ENCODE data around the gene NRL.
A peak's percentile ranks its signal among the peaks of the same experiment; 100 is the strongest.

NRL gene

DNA sequence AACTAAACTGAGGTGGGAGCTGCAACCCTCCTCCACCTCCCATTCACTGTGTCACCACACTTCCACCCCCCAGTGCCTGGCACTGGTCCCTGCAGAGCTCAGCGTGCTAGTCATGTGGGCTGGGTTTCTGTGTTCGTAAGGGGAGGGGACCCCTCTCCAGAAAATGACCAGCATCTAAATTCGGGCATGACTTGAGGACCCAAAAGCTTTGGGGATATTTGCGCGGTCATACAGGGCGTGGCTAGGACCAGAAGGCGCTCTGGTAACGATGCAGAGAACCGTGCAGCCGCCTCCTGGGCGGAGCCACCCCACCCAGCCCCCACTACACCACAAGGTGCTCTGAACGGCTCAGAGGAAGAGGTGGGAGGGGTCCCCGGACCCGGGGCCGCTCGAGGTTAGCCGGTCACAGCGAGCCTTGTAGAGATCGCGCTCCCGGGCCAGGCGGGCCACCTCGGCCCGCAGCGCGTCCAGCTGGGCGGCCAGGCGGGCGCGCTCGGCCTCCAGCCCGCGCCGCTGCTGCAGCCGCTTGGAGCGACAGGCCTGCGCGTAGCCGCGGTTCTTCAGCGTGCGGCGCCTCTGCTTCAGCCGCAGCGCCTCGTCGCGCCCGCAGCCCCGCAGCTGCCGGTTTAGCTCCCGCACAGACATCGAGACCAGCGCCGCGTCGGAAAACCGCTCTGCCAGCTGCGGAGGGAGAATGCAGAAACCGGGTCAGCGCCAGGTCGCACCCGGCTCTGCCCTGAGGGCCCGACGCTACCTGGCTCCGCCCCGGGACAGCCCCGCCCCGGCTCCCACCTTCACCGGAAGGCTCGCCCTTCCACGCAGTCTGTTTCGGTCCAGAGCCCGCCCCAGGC is 33.6 kb downstream of the NRL start:
- DNase-seq (ENCODE audit: low spot score), result peak; percentile 85

- DNase-seq (ENCODE audit: low spot score), result no peak
Measured at GRCh38 chr14:24080142-24080530, 34.6 kb downstream of the NRL start.

DNA sequence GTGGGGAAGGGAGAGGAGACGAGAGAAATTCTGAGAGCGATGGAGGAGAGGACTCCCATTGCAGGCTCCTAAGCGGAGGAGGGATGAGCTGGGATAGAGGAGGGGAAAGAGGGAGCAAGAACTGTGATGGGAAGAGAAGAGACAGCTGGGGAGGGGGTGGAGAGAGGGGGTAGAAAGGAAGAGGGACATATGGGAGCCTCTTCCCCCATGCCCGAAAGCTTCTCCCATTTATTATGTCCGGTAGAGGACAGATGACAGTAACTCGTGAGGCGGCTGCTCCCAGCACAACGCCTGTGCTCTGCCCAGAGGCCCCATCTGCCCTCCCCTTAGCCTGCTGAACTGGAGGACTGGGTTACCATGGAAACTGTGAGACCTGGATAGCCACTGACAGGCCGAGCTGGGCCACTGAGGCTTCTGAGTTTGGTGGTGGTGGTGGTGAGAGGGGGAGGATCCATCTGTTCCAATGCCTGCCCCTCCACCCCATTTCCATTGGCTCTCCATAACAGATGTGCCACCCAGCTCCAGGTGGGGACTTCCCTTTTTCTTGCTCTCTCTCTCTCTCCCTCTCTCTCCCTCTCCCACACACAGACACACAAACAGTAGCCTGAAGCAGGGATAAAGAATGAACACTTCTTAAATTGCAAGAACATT is 35.1 kb downstream of the NRL start:
- peak; percentile 36 for DNase-seq (ENCODE audit: low spot score)

- DNase-seq (ENCODE audit: low spot score), result no peak
Measured at GRCh38 chr14:24078146-24078545, 36.6 kb downstream of the NRL start.

DNA sequence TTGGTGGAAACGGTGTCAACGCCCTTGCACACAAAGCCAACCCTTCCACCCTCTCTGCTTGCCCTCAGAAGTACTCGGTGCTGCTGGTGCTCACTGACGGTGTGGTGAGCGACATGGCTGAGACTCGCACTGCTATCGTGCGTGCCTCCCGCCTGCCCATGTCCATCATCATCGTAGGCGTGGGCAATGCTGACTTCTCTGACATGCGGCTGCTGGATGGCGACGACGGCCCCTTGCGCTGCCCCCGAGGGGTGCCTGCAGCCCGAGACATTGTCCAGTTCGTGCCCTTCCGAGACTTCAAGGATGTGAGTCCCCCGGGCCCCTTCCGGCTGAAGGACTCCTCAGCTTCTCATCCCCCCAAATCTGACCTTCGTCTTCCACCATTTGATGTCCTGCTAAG is 37.7 kb downstream of the NRL start:
- DNase-seq (ENCODE audit: low spot score), result no peak

DNA sequence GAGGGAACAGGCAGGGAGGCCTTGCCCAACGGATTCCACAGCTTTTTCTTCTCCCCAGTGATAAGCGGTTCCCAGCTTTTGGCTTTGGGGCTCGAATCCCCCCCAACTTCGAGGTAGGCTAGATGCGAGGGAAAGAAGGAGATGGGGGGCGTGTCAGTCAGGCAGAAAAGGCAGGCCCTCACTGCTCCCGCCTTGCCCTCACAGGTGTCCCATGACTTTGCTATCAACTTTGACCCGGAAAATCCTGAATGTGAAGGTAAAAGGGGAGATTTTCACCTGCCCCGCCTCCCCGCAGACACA is 38.5 kb downstream of the NRL start:
- no peak for DNase-seq (ENCODE audit: low spot score)

GRCh38 chr14:24075485-24076301 is 39.1 kb downstream of the NRL start:
- DNase-seq (ENCODE audit: low spot score), result no peak

GRCh38 chr14:24074625-24075484 is 39.9 kb downstream of the NRL start:
- no peak for DNase-seq (ENCODE audit: low spot score)

GRCh38 chr14:24072881-24073877 is 41.6 kb downstream of the NRL start:
- DNase-seq (ENCODE audit: low spot score), result no peak

- no peak for DNase-seq (ENCODE audit: low spot score)
Measured at GRCh38 chr14:24072436-24072835, 42.3 kb downstream of the NRL start.

DNA sequence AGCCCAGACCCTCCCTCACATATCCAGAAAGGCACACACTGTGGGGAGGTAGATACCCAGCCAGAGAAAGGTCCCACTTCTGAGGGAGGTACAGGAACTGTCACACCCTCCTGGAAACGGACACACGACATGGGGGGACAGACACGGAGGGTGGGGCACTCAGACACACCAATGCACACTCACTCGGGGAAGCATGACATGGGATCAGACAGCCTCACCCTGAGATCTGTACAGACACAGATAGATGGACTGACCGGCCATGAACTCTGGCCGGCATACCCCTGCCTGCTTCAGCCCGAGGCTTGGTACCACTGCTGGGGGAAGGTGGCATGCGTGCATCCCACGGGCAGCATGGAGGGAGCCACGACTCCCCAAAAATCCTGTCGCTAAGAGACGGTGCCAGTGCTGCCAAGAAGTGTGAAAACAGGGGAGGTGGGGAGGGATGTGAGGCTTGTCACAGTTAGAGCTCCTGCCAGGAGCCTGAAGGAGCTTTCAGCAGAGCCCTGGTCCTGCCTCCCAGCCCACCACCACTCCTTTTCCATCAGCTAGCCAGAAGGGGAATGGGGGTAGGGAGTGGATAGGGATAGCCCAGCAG is 42.8 kb downstream of the NRL start:
- DNase-seq (ENCODE audit: low spot score), result no peak

DNA sequence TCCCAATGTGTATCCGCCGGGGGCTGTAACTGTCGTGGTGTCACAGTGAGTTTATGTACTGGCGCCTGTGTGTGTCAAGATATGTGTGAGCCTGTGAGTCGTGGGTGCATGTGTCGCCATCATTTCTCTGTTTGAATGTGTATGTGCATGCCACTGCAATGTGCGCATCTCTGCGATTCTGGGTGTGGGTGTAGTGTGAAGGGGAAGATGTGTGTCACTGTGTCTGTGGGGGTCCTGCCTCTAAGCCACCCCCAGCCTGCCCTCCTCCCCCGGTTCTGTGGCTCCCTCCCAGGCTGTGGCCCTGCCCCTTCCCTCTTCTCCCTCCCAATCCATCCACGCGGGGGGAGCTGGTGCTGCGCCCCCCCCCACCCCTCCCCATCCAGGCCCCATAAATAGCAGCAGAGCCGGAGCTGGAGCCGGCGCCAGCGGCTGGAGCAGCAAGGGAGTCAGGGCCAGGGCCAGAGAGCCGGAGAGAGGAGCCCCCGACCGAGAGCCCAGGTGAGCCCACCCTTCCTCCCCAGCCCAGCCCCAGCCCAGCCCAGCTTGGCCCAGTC is 43.5 kb downstream of the NRL start, which contains the start of gene CPNE6:
CPNE6 (plus strand) TSS at position 419 of the 554 bp plus-strand sequence. CDS start 1,375 bp downstream, outside the sequence.
- DNase-seq (ENCODE audit: low spot score), result no peak

DNA sequence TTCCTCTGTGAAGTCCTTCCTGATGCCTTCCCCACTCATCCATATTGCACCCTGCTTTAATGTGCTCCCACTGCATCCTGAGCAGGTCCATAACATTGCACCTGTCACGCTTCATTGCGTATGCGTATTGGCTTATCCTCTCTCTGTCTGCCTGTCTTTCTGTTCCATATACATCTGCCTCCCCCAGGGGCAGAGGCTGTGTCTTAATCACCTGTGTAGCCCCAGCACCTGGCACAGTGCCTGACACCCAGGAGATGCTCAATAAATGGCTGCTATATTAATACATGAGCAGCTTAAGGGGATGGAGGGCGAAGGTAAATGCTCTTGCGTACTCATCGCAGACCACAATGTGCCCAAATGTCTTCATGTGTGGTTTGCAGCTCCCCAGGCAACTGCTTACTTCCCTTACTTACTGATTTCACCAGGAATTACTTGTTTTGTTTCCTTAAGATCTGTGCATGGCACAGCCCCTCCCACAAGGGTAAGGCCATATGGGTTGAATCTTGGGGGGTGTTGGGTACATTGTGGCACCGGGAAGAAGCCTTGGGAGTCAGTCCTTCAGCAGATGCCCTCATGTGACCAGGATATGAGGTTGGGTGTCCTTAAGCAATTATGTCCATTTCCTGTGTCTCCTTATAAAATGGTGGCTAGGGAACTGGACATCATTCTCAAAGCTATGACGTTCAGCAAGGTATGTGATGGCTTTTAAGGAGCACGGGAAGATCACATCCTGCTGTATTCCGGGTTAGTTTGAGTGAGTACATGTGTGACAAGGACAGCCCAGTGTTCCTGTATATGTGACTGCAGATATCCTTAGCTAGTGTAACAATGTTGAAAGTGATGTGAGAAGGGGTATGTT is 44.2 kb downstream of the NRL start:
- no peak for DNase-seq (ENCODE audit: low spot score)

DNA sequence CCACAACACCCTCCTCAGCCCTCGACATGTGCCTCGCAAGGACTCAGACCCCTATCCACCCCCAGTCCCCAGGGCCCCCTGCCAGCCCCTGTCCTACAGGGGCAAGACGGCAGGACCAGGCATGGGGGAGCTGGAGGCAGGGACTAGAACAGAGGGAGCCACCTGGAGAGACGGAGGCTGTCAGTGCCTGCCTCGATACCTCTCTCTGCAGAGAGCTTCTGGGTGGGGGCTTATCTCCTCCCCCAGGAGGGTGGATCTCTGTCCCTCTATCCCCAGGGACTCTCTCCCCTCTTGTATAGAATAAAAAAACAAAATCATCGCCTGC is 45.4 kb downstream of the NRL start:
- DNase-seq (ENCODE audit: low spot score), result no peak

GRCh38 chr14:24068711-24069410 is 45.9 kb downstream of the NRL start:
- no peak for DNase-seq (ENCODE audit: low spot score)

GRCh38 chr14:24067133-24068082 is 47.3 kb downstream of the NRL start:
- DNase-seq (ENCODE audit: low spot score), result no peak

GRCh38 chr14:24066496-24067132 is 48.1 kb downstream of the NRL start:
- DNase-seq (ENCODE audit: low spot score), result no peak

All from NAMALWA (cell line).